ENCODE measurements around the gene PRPH2.

PRPH2 gene, protein sequence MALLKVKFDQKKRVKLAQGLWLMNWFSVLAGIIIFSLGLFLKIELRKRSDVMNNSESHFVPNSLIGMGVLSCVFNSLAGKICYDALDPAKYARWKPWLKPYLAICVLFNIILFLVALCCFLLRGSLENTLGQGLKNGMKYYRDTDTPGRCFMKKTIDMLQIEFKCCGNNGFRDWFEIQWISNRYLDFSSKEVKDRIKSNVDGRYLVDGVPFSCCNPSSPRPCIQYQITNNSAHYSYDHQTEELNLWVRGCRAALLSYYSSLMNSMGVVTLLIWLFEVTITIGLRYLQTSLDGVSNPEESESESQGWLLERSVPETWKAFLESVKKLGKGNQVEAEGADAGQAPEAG
- total RNA-seq: 0 to 0.18 (median 0) reads per million in 4 experiments

DNA sequence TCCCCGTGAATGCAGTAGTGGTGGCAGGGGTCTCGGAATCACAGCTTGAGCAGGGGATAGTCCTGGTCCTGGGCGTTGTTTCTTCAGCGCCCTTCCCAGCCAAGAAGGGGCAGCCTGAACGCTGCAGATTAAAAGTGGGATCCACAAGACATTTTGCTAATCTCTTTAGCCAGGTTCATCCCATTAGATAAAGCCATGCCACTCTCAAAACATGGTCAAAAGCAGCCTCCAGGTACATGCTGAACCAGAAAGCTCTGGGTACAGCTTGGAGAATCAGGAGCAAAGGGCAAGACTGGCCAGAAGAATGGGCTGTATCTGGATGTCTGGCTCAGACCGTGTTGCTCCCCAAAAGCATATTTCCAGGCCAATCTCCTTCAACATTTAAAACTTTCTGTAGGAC lies at the start of gene PRPH2:
Gene PRPH2, minus strand, starts transcription at position 101 of the 400 bp plus-strand sequence. CDS start 263 bp downstream, outside the sequence.
- DNase-seq: no peak

DNA sequence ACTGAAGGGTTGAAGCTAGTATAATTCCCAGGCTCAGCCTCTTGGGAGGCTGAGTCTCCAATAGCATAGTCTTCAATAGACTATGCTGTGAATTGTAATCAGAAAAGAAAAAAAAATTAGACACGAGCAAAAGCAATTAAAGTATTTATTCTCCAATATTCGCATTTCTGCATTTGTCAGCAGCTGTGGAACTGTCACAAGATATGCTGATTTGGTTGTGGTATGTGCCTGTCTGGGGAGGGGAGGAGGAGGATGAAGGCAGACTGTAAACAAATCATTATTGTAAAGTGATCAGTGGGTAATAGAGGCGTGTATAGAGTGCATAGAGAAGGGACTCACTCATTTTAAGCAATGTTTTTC lies 49.3 kb upstream of the PRPH2 start:
- DNase-seq: no peak

DNA sequence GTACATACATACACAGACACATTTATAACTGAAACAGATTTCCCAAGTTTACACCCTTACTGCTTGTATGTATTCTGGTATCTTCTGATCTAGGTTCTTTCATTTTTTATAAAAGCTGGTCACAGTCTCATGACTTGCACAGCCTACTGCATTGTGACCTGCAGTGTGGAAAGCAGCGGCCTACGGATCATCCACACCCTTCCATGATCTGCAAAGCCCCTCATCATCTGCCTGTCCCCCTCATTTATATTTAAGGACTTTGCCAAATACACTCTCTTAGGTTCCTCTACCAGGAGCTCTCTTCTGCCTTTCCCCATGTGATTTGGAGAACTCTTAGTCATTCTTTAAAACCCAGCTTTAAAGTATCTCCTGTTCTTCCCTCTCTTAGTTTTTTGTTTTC lies 47.4 kb upstream of the PRPH2 start:
- no peak for DNase-seq

DNA sequence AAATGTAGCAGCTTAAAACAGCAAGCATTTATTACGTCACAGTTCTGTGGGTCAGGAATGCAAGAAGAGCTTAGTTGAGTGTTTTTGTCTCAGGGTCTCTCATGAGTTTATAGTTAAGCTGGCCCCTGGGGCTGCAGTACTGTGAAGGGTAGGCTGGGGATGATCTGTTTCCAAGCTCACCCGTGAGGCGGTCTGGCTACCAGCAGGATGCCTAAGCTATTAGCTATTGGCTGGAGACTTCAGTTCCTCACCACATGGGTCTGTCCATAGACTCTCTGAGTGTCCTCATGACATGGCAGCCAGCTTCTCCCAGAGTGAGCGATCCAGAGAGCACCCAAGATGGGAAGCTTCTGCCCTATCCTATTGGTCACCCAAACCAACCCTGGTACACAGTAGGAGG lies 46.7 kb upstream of the PRPH2 start:
- no peak for DNase-seq

DNA sequence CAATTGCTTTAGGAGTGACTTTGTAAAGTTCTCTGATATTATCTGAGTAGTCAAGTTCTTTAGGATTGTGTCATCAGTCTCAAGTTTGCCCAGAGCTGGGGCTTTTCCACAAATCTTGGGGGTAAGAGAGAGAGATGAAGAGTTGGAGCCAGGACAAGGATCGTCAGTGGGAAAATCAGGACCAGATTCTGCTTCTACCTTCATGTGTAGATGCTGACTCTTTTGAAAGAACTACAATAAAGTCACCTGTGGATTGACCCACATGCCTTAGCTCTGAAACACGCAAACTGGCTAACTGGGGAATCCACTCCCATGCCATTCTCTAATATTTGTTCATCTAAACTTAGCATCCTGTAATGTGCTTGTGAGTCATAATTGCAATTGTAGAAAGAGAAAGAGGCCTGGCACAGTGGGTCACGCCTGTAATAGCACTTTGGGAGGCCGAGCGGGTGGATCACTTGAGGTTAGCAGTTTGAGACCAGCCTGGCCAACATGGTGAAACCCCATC lies 43.8 kb upstream of the PRPH2 start:
- DNase-seq: no peak

DNA sequence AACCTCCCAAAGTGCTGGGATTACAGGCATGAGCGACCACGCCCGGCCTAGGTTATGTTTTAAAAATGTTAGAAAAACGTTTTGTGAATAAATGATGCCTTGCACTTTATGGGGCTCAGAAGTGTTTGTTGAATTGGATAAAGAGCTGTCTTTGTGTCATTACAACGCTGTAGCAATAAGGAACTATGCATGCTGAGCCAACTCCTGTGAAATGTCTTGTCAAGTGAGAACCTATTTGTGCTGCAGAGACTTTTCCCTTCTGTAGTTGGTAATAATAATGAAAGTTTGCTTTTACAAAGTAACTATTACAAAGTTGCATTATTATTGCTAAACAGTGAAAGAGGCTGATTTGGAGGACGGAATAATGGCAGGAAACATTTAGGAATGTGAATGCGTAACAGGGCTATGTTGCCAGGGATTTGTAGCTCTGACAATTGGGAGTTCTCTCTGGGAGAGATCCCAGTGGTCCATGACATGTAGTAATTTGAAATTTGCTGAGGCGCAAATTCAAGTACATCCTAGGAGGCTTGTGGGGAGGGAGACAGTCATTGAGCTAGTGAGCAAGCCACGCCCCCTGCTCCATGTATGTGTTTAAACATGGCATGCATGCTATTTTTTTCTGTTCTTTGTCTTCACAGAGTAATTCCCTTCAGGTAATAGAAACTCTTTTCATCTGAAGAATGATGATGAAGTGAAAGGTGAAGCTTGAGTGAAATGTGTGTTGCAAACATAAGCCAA lies 42.7 kb upstream of the PRPH2 start:
- DNase-seq: no peak

DNA sequence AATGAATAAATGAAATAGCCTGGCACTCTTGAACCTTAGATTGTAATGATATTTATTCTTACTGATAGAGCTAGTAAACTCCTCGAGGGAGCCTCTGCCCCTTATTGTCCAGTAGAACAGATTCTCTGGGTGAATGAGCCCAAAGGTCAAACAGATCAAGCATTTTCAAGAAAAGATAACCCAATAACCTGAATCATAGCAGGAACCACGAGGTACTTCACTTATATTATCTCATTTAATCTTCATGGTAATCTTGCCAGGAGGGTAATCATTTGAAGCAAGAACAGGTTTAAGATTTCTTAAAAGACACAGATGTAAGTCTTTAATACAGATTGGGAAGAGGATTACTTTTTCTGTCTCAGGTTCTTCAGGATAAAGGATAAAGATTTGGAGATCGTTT lies 40.6 kb upstream of the PRPH2 start:
- no peak for DNase-seq

DNA sequence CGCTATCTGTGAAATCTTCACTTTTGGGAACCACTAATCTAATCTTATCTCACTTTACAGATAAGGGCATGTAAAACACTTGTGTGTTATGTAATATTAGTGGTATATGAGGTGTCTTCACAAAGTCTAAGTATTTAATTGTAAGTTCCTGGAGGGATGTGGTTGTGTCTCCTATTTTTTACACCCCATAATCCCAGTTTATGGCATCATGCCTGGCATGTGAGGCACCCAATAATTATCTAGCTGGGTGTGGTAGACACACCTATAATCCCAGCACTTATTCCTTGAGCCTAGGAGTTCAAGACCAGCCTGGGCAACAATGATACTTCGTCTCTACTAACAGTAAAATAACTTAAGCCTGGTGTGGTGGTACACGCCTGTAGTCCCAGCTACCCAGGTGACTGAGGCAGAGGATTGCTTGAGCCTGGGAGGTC lies 40.0 kb upstream of the PRPH2 start:
- no peak for DNase-seq

DNA sequence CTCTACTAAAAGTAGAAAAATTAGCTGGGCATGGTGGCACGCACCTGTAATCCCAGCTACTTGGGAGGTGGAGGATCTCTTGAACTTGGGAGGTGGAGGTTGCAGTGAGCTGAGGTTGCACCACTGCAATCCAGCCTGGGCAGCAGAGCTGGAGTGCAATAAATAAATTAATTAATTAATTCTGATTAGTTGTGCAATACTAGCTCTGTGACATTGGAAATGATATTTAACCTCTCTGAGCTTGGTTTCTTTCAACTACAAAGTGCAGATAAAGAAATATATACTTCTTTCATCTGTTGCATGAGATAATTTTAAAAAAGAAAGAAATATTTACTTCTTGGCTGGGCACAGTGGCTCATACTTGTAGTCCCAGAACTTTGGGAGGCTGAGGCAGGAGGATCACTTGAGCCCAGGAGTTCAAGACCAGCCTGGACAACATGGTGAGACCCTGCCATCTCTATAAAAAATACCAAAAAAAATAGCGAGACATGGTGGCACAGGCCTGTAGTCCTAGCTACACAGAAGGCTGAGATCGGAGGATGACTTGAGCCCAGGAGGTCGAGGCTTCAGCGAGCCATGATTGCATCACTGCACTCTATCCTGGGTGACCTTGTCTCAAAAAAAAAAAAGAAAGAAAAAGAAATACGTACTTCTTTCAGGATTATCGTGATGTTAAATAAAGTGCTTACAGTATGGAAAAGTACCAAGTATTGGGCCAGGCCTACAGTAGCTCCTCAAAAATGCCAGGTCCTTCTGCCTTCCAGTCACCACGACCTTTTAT lies 39.1 kb upstream of the PRPH2 start:
- DNase-seq: no peak

DNA sequence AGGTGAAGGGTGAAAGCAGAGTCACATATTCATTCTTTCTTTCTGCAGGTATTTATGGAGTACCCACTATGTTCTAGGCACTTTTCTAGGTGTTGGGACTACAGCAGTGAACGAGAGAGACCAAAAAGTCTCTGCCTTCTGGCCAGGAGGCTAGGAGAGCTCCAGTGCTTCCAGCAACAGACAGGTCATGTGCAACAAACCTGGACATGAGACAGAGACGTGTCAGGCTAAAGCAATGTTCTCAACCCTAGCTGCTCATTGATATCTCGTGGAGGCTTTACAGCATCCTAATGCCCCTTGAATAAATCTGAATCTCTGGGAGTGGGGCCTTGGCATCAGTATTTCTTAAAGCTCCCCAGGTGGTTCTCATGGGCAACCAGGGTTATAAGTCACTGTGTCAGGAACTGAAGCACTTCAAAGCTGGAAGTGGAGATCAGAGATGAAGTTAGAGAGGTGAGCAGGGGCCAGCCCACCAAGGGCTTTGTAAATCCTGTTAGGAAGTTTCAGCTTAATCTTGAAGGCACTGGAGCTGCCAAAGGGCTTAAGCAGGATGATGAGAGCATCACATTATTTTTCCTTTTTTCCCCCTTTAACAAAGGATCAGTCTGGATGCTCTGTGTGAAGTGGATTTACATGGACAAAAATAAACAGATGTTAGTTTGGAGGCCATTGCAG lies 36.5 kb upstream of the PRPH2 start:
- DNase-seq: no peak

DNA sequence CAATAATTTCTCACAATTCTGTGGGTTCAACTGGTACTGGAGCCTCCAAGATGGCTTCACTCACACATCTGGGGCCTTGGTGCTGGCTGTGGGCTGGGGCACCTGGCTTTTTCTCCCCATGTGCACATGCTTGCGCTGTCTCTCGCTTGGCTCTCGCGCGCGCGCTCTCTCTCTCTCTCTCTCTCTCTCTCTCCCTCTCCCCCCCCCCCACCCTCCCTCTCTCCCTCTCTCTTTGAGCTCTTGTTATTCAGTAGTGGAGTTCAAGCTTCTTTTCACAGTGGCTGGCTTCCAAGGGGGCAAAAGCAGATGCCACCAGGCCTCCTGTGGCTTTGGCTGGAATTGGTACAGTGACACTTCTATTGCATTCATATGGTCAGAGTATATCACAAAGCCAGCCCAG lies 34.3 kb upstream of the PRPH2 start:
- no peak for DNase-seq

DNA sequence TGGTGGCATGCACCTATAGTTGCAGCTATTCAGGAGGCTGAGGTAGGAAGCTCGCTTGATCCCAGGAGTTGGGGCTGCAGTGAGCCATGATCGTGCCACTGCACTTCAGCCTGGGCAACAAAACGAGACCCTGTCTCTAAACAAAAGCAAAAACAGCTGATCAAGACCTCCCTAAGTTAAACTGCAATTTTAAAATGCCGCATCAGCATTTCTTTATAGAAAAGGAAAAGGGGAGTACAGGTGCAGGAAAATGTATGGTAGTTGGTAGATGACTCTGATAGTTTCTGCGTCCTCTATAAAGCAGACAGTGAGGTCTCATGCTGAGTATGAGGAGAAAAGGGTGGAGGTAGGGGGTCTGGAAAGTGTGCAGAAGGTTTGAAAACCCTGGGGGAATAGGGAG lies 32.4 kb upstream of the PRPH2 start:
- DNase-seq: no peak

DNA sequence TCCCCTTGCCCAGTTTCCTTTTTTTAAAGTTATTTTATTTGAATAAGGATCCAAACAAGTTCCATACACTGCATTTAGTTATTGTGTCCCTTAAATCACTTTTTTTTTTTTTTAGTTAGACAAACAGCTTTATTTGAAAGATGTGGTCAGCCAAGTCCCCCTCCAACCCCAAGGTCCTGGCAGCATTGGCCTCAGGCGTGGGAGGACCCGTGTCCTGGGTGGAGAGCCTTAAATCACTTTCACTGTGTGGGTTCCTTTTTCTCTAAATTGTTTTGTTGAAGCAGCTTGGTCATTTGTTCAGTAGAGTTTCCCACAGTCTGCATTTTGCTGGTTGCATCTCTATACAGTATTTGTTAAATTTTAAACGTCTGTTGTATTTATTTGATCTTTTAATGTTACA lies 28.7 kb upstream of the PRPH2 start:
- DNase-seq: no peak

DNA sequence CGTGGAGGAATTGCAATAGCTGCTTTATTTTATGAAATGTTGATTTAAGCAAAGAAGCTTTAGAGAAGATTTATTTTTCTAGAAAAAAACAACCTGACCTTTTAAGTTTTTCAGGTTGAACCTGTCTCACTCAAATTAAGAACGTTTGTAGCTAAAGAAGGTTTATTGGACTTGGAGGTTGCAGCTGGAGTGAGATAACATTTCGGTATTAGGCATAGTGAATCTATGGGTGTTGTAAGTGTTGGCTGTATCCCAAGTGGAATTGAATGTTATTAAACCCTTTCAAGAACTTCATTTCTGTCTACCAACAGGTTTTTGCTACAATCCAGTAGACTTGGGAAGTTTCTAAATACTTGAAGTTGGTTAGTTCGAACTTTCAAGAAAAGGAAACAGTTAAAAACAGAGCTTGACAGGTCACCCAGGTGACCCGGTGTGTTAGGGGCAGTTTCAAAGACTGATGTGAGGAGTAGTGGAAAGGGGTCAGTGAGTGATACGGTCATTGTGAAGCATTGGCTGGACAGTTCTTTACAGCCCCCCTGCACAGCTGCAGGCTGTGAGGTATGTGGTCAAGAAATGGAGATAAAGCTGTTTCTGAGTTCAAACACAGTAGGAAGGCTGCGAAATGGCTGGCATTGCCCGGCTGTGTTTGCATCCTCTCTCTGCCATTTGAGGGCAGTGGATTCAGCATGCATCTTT lies 26.0 kb upstream of the PRPH2 start:
- no peak for DNase-seq

DNA sequence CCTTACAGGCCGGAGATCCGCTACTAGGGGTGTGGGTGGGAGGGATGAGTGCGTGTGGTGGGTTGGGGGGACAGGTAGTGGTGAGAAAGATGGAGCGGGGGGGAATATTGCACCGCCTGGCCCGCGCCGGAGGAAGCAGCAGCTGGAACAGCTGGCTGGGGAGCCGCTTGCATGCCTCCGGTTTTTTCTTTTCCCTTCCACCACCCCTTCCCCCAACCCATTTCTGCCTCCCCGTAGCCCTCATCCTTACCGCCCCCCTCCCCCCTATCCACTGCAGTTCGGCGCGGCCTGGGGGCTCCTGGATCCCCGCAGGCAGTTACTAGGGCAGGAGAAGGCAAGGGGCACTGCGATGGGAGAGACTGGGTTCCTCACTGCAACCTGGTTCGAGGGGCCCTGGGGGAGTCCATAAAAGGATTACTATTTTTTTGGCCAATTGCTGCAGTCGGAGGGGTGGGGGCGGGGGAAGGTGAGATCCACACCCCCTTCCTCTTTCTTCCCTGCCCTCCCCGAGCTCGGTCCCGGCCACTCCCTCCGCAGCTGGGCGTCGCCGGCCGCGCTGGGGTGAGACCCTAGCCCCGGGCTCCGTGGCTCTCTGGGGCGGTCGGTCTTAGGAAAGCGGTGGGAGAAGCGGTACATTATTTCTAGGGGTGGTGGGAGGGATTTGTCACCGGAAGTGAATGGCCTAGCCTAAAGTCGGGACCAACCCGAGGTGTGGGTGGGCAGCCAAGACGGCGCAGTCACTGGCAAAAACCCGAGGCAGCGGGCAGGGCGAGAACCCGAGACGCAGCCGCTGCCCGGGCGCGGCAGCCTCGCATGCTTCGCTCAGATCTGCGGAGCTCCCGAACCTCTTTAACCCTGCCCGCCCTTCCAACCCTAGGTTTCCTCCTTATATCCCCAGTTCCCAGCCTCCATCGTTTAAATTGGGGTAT lies 24.3 kb upstream of the PRPH2 start:
- peak; percentile 61 for DNase-seq

DNA sequence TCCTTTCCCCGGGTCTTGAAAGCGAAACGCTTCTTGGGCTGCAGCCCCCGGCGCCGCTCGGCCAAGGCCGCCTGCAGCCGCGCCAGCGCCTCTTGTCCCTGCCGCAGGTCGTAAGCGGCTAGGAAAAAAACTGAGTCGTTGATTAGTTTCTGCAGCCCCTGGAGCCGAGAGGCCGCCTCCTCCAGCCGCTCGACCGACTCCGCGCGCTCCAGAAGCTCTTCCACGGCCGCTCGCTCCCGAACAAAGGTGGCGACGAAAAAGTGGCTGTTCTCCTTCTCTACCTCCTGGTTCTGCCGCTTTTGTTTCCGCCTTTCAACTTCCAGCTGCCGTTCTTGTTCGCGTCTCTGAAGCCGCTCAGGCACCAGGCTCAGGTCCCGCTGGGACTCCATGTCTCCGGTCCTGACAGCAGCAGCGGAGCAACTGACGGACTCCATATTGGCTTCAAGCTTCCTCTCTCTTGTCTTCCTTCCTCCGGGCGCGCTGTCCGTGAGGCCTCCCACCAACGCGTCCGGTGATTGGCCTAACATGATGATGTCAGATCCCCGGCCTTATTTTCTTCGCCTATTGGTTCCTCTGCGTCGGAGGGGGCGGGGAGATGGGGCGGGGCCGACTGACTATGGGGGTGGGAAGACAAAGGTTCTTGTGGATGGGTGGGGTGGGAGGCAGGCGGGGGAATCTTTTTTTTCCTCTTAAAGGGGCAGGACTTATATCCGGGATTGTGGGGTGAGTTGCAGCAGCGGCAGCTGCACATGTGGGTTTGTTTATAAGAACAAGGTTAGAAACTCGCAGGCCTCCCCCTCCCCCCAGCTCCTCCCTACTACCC lies 23.5 kb upstream of the PRPH2 start, which contains the start of gene TBCC:
Gene TBCC, minus strand, starts transcription at position 464 of the 823 bp plus-strand sequence. Its CDS starts 30 bp downstream, at position 434.
- DNase-seq: peak; percentile 94

DNA sequence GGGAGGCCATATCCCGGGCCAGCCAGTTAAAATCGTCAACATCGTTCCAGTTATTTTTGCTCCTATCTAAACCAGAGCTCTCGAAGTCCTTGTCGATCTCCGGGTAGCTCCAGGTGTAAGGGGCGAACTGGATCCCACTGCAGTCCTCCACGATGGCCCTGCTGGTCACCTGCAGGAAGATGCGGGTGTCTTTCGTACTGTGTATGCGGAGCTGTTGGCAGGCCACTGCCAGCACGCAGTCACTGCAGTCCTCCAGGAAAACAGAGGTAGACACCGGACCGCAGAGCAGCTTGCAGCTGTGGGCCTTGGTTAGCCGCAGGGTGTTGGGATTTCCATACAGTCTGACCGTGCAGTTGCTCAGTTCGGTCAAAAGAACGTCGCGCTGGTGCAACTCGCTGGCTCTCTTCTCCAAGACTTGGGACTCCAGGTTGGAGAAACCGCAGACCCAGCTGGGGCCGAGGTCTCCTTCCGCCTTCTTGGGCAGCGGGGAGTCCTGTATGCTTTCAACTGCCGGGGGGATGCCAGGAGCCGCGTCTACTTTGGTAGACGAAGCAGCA lies 22.8 kb upstream of the PRPH2 start:
- no peak for DNase-seq

DNA sequence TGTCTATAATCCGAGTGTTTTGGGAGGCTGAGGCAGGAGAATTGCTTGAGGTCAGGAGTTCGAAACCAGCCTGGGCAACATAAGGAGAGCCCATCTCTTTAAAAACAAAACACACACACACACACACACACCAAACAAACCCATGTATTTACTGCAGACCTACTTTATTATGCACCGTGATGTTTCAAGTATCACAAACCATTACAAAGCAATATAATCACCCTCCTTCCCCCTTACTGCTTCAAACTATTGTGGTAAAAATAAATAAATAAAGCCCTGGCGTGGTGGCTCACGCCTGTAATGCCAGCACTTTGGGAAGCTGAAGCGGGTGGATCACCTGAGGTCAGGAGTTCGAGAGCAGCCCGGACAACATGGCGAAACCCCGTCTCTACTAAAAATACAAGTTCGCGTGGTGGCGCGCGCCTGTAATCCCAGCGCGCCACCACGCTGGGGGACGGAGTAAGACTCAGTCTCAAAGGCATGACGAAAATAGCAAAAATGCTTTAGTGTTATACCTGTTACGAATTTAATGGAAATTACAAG lies 22.0 kb upstream of the PRPH2 start:
- no peak for DNase-seq
